K562 (cell line): ENCODE data around the gene ALDH18A1. TPM values are rescaled to one million over a fixed set of nuclear protein-coding genes. Genes with fewer than 3 reads are reported as not detected.

Source experiments
- HDAC1 ChIP-seq, 2 experiments: fragments of 450-650 bp; IDR thresholded peaks; 2 replicates each; pipeline ENCODE4 v1.6.1; 2016 to 2017; ENCODE audit warnings: inconsistent platforms in 1 of 2, mild to moderate bottlenecking in 1 of 2, moderate library complexity in 1 of 2
- MLLT1 ChIP-seq, 2 experiments: fragments of 450-650 bp; IDR thresholded peaks; 2 replicates each; pipeline ENCODE4 v1.6.1; 2016
- NR2C1 ChIP-seq, 2 experiments: fragments of 450-650 bp; IDR thresholded peaks; 2 replicates each; pipeline ENCODE4 v1.6.1; 2017; ENCODE audit warnings: mild to moderate bottlenecking in 2 of 2, antibody characterized with exemption in 1 of 2, inconsistent platforms in 1 of 2, missing compliant biosample characterization in 1 of 2, missing genetic modification characterization in 1 of 2
- SAFB2 ChIP-seq: fragments of 200-400 bp; formaldehyde crosslinking; IDR thresholded peaks from 2 replicates; pipeline ENCODE4 v1.6.1; 2018; ENCODE audit warnings: borderline replicate concordance, low read length, low read depth, moderate library complexity; ENCODE audit not compliant: severe bottlenecking
- SMARCA5 ChIP-seq: fragments of 450-650 bp; IDR thresholded peaks from 2 replicates; pipeline ENCODE4 v1.6.1; 2016
- SRSF1 ChIP-seq: fragments of 200-400 bp; formaldehyde crosslinking; IDR thresholded peaks from 2 replicates; pipeline ENCODE4 v1.6.1; 2017; ENCODE audit warnings: mild to moderate bottlenecking, low read depth, low read length, moderate library complexity
- SRSF3 ChIP-seq: fragments of 200-400 bp; formaldehyde crosslinking; IDR thresholded peaks from 2 replicates; pipeline ENCODE4 v1.6.1; 2016; ENCODE audit warnings: mild to moderate bottlenecking, low read length, moderate library complexity; ENCODE audit not compliant: insufficient read depth
- ZNF212 ChIP-seq: fragments of 450-650 bp; formaldehyde crosslinking; IDR thresholded peaks from 2 replicates; pipeline ENCODE4 v1.4.0; 2020; ENCODE audit warnings: mild to moderate bottlenecking
- ZNF277 ChIP-seq: fragments of 250-450 bp; sonication (Bioruptor Pico); IDR thresholded peaks from 2 replicates; pipeline ENCODE4 v1.8.0; 2022; ENCODE audit warnings: inconsistent platforms, mild to moderate bottlenecking, moderate library complexity, borderline replicate concordance
- ZSCAN32 ChIP-seq: fragments of 450-650 bp; formaldehyde crosslinking; IDR thresholded peaks from 2 replicates; pipeline ENCODE4 v1.4.0; 2020; ENCODE audit warnings: mild to moderate bottlenecking, moderate library complexity
- polyA plus RNA-seq, 8 experiments: library from polyadenylated mRNA; depleted of rRNA in 4 of 8; stranded (reverse) in 5 of 8; unstranded in 3 of 8; fragments of >200 nt; fragmentation: Nextera tagmentation in 2 of 8; fragmentation: Illumina TruSeq in 1 of 8; extraction: Ambion mirVana in 2 of 8; extraction: Trizol in 1 of 8; gene quantifications; 2 replicates each; pipeline versions ENCODE4 v1.2.1 to v1.2.3, GENCODE V29; 2011 to 2014; ENCODE audit warnings: inconsistent platforms in 1 of 8, missing spikeins in 1 of 8
- total RNA-seq, 7 experiments: library from RNA; depleted of rRNA in 6 of 7; stranded (reverse); fragments of >200 nt in 6 of 7; fragmentation: Illumina TruSeq in 2 of 7; extraction: Trizol in 2 of 7; gene quantifications; 2 replicates each; pipeline versions ENCODE4 v1.2.1 to v1.2.3, GENCODE V29; 2011 to 2021; ENCODE audit warnings: low replicate concordance in 1 of 7
- TF ChIP-seq, protein P1 (sequence below): fragments of 450-650 bp; IDR thresholded peaks from 2 replicates; pipeline ENCODE4 v1.6.1; 2016; ENCODE audit warnings: low read depth

ALDH18A1 gene
- total and polyA plus RNA-seq, 9 of the 15 experiments (the other 6 are each of a cell fraction or from before 2014, with no cell fraction given): 12.0 to 83.3 (median 43.8) TPM

DNA sequence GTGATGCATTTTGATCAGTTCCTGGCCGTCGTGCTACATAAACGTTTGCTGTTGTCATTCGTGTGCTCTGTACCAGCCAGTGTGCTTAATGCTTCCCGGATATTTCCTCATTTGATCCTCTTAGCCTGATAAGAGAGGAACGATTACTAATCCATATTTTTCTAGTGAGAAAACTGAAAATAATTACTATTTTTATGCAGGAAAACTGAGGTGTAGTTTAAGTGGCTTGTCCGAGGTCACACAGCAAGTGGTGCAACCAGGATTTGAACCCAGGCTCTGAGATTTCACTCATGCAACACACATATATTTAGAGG, 94.7 kb downstream of the ALDH18A1 start (continued):
- TF ChIP-seq, protein P1, sequence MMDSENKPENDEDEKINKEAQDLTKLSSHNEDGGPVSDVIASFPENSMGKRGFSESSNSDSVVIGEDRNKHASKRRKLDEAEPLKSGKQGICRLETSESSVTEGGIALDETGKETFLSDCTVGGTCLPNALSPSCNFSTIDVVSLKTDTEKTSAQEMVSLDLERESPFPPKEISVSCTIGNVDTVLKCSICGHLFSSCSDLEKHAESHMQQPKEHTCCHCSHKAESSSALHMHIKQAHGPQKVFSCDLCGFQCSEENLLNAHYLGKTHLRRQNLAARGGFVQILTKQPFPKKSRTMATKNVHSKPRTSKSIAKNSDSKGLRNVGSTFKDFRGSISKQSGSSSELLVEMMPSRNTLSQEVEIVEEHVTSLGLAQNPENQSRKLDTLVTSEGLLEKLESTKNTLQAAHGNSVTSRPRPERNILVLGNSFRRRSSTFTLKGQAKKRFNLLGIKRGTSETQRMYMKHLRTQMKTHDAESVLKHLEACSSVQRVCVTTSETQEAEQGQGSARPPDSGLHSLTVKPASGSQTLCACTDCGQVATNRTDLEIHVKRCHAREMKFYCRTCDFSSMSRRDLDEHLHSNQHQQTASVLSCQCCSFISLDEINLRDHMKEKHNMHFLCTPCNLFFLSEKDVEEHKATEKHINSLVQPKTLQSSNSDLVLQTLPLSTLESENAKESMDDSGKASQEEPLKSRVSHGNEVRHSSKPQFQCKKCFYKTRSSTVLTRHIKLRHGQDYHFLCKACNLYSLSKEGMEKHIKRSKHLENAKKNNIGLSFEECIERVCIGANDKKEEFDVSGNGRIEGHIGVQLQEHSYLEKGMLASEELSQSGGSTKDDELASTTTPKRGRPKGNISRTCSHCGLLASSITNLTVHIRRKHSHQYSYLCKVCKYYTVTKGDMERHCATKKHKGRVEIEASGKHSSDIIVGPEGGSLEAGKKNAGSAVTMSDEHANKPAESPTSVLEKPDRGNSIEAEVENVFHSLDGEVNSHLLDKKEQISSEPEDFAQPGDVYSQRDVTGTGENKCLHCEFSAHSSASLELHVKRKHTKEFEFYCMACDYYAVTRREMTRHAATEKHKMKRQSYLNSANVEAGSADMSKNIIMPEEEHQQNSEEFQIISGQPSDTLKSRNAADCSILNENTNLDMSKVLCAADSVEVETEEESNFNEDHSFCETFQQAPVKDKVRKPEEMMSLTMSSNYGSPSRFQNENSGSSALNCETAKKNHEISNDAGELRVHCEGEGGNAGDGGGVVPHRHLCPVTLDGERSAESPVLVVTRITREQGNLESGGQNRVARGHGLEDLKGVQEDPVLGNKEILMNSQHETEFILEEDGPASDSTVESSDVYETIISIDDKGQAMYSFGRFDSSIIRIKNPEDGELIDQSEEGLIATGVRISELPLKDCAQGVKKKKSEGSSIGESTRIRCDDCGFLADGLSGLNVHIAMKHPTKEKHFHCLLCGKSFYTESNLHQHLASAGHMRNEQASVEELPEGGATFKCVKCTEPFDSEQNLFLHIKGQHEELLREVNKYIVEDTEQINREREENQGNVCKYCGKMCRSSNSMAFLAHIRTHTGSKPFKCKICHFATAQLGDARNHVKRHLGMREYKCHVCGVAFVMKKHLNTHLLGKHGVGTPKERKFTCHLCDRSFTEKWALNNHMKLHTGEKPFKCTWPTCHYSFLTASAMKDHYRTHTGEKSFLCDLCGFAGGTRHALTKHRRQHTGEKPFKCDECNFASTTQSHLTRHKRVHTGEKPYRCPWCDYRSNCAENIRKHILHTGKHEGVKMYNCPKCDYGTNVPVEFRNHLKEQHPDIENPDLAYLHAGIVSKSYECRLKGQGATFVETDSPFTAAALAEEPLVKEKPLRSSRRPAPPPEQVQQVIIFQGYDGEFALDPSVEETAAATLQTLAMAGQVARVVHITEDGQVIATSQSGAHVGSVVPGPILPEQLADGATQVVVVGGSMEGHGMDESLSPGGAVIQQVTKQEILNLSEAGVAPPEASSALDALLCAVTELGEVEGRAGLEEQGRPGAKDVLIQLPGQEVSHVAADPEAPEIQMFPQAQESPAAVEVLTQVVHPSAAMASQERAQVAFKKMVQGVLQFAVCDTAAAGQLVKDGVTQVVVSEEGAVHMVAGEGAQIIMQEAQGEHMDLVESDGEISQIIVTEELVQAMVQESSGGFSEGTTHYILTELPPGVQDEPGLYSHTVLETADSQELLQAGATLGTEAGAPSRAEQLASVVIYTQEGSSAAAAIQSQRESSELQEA: no peak
- no peak for TF ChIP-seq SRSF1
- TF ChIP-seq ZNF212 (CRISPR knock-in tag): no peak
- no peak for TF ChIP-seq ZSCAN32 (CRISPR knock-in tag)
- no peak for TF ChIP-seq SAFB2
- 0 out of 4 replicates have a peak, but pooled peaks of 1 of the 2 experiments have one; percentile 53 for TF ChIP-seq HDAC1 (IDR thresholded peaks at IDR 0.05)
- no peak for TF ChIP-seq NR2C1 (IDR thresholded peaks at IDR 0.05)
- TF ChIP-seq NR2C1 (tag; IDR thresholded peaks at IDR 0.05): no peak
- TF ChIP-seq SRSF3: no peak
- TF ChIP-seq MLLT1 (IDR thresholded peaks at IDR 0.05): no peak
- TF ChIP-seq ZNF277: no peak
- TF ChIP-seq SMARCA5: peak; percentile 93; the same call in 1 of the 2 replicates
